ENCODE data around the gene TUBB6.
A peak's percentile ranks its signal among the peaks of the same experiment; 100 is the strongest.

TUBB6 gene

GRCh38 chr18:12338382-12338781, 30.3 kb downstream of the TUBB6 start:
- DNase-seq (ENCODE audit: low read depth), result no peak

- DNase-seq (ENCODE audit: low read depth), result no peak
Observed at GRCh38 chr18:12340945-12341660, 33.1 kb downstream of the TUBB6 start.

GRCh38 chr18:12342661-12343060, 34.6 kb downstream of the TUBB6 start:
- DNase-seq (ENCODE audit: low read depth), result no peak

- DNase-seq (ENCODE audit: low read depth), result no peak
Observed at GRCh38 chr18:12345491-12346239, 37.6 kb downstream of the TUBB6 start.

GRCh38 chr18:12346240-12346565, 38.2 kb downstream of the TUBB6 start:
- no peak for DNase-seq (ENCODE audit: low read depth)

- no peak for DNase-seq (ENCODE audit: low read depth)
Observed at GRCh38 chr18:12347895-12348294, 39.9 kb downstream of the TUBB6 start.

- no peak for DNase-seq (ENCODE audit: low read depth)
Observed at GRCh38 chr18:12352188-12352587, 44.1 kb downstream of the TUBB6 start.

GRCh38 chr18:12359515-12359927, 51.5 kb downstream of the TUBB6 start:
- peak; percentile 27 for DNase-seq (ENCODE audit: low read depth)

- peak; percentile 13 for DNase-seq (ENCODE audit: low read depth)
Observed at GRCh38 chr18:12361770-12362378, 53.8 kb downstream of the TUBB6 start.

GRCh38 chr18:12362473-12363174, 54.6 kb downstream of the TUBB6 start:
- no peak for DNase-seq (ENCODE audit: low read depth)

GRCh38 chr18:12366379-12366778, 58.3 kb downstream of the TUBB6 start:
- no peak for DNase-seq (ENCODE audit: low read depth)

GRCh38 chr18:12366784-12367183, 58.7 kb downstream of the TUBB6 start:
- DNase-seq (ENCODE audit: low read depth), result no peak

- no peak for DNase-seq (ENCODE audit: low read depth)
Observed at GRCh38 chr18:12369211-12369610, 61.2 kb downstream of the TUBB6 start.

GRCh38 chr18:12371590-12371989, 63.5 kb downstream of the TUBB6 start:
- no peak for DNase-seq (ENCODE audit: low read depth)

GRCh38 chr18:12372406-12372805, 64.4 kb downstream of the TUBB6 start:
- DNase-seq (ENCODE audit: low read depth), result no peak

GRCh38 chr18:12373116-12373770, 65.2 kb downstream of the TUBB6 start:
- no peak for DNase-seq (ENCODE audit: low read depth)

GRCh38 chr18:12373771-12374116, 65.7 kb downstream of the TUBB6 start:
- DNase-seq (ENCODE audit: low read depth), result no peak

- DNase-seq (ENCODE audit: low read depth), result no peak
Observed at GRCh38 chr18:12374401-12374800, 66.4 kb downstream of the TUBB6 start.
